GM12878 (cell line): ENCODE results near the gene ZNF493. TPM values are rescaled to one million over a fixed set of nuclear protein-coding genes. Genes with fewer than 3 reads are reported as not detected.

ENCODE experiments used
- CBFB ChIP-seq: IDR thresholded peaks from 2 replicates; pipeline ENCODE4 v1.6.1; 2016; ENCODE audit warnings: antibody characterized with exemption, low read depth
- CEBPZ ChIP-seq: fragments of 150-350 bp; IDR thresholded peaks from 2 replicates; pipeline ENCODE4 v1.6.1; 2016; ENCODE audit warnings: low read depth, low read length
- CREB1 ChIP-seq: IDR thresholded peaks from 2 replicates; pipeline ENCODE4 v1.6.1; 2012; ENCODE audit warnings: low read depth, mild to moderate bottlenecking, inconsistent platforms
- MYC ChIP-seq: IDR thresholded peaks from 2 replicates; pipeline ENCODE4 v1.6.1; 2011; ENCODE audit warnings: mild to moderate bottlenecking, low read length, moderate library complexity, inconsistent platforms; ENCODE audit not compliant: insufficient read depth, insufficient replicate concordance, insufficient read length, severe bottlenecking
- NR2F1 ChIP-seq: fragments of 450-650 bp; conservative IDR thresholded peaks from 2 replicates; pipeline ENCODE4 v1.6.1; 2017; ENCODE audit warnings: mild to moderate bottlenecking
- SKIL ChIP-seq: fragments of 450-650 bp; IDR thresholded peaks from 2 replicates; pipeline ENCODE4 v1.6.1; 2017; ENCODE audit warnings: mild to moderate bottlenecking, low read depth, inconsistent platforms; ENCODE audit not compliant: poor library complexity, severe bottlenecking
- STAT1 ChIP-seq: fragments of 450-650 bp; conservative IDR thresholded peaks from 2 replicates; pipeline ENCODE4 v1.6.1; 2014; ENCODE audit warnings: antibody characterized with exemption, mild to moderate bottlenecking
- TAF1 ChIP-seq: IDR thresholded peaks from 2 replicates; pipeline ENCODE4 v1.6.1; 2011; ENCODE audit warnings: mild to moderate bottlenecking, low read depth, low read length, borderline replicate concordance
- ZBTB11 ChIP-seq: fragments of 450-650 bp; formaldehyde crosslinking; IDR thresholded peaks from 2 replicates; pipeline ENCODE4 v1.5.0; 2022; ENCODE audit warnings: mild to moderate bottlenecking, missing genetic modification characterization
- polyA plus RNA-seq, 11 experiments: library from polyadenylated mRNA; depleted of rRNA in 4 of 11; unstranded in 6 of 11; stranded (reverse) in 5 of 11; fragments of >200 nt; fragmentation: Nextera tagmentation in 4 of 11; fragmentation: Illumina TruSeq in 1 of 11; extraction: Ambion mirVana in 4 of 11; extraction: Trizol in 1 of 11; gene quantifications; 1 replicate in 1 of 11; 2 replicates in 10 of 11; pipeline versions ENCODE4 v1.2.1 to v1.2.3, GENCODE V29; 2011 to 2016; ENCODE audit warnings: inconsistent platforms in 2 of 11, missing spikeins in 2 of 11, low read depth in 1 of 11
- total RNA-seq, 4 experiments: library from RNA; depleted of rRNA in 3 of 4; stranded (reverse); fragments of >200 nt in 3 of 4; fragmentation: Illumina TruSeq in 1 of 4; extraction: Trizol in 1 of 4; gene quantifications; 2 replicates each; pipeline versions ENCODE4 v1.2.1 to v1.2.3, GENCODE V29; 2013 to 2021
- TF ChIP-seq, protein P1 (sequence below): fragments of 450-650 bp; IDR thresholded peaks from 2 replicates; pipeline ENCODE4 v1.6.1; 2017; ENCODE audit warnings: mild to moderate bottlenecking, moderate library complexity
- TF ChIP-seq, protein P2 (sequence below): fragments of 450-650 bp; formaldehyde crosslinking; IDR thresholded peaks from 2 replicates; pipeline ENCODE4 v1.4.0; 2022; ENCODE audit warnings: mild to moderate bottlenecking, moderate library complexity

Gene ZNF493
- total and polyA plus RNA-seq, 10 of the 15 experiments (the other 5 are each of a cell fraction or from before 2014, with no cell fraction given), result 2.9 to 17.6 (median 8.3) TPM

DNA sequence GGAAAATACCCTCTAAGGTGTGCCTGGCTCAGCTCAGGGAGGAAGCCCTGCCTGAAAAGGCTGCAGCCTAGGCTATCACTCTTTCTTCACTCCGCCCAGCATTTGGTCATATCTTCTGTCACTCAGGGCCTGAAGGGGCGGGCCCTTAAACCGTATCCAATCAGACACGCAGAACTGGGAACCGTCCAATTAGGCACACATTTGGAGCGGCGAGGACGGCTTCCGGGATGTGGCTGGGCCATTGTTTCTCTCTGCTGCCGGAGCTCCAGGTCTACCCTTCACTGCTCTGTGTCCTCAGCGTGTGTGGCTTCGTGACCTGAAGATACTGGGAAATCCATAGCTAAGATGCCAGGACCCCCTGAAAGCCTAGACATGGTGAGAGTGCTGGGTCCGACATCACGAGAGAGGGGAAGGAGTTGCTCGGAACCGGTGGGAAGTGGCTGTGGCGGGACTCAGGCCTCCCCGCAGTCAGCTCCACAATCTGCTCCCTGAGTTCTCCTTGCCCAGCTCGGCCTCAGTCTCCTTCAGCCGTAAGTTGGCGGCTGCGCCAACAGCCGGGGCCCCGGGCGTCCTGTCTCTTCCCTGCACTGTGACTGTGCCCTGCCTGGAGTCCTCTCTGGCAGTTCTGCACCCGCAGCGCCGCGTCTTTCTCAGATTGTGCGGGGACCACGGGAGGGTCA is at the start of gene ZNF493 (continued):
- TF ChIP-seq, protein P1, sequence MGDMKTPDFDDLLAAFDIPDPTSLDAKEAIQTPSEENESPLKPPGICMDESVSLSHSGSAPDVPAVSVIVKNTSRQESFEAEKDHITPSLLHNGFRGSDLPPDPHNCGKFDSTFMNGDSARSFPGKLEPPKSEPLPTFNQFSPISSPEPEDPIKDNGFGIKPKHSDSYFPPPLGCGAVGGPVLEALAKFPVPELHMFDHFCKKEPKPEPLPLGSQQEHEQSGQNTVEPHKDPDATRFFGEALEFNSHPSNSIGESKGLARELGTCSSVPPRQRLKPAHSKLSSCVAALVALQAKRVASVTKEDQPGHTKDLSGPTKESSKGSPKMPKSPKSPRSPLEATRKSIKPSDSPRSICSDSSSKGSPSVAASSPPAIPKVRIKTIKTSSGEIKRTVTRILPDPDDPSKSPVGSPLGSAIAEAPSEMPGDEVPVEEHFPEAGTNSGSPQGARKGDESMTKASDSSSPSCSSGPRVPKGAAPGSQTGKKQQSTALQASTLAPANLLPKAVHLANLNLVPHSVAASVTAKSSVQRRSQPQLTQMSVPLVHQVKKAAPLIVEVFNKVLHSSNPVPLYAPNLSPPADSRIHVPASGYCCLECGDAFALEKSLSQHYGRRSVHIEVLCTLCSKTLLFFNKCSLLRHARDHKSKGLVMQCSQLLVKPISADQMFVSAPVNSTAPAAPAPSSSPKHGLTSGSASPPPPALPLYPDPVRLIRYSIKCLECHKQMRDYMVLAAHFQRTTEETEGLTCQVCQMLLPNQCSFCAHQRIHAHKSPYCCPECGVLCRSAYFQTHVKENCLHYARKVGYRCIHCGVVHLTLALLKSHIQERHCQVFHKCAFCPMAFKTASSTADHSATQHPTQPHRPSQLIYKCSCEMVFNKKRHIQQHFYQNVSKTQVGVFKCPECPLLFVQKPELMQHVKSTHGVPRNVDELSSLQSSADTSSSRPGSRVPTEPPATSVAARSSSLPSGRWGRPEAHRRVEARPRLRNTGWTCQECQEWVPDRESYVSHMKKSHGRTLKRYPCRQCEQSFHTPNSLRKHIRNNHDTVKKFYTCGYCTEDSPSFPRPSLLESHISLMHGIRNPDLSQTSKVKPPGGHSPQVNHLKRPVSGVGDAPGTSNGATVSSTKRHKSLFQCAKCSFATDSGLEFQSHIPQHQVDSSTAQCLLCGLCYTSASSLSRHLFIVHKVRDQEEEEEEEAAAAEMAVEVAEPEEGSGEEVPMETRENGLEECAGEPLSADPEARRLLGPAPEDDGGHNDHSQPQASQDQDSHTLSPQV, result no peak
- TF ChIP-seq TAF1, result peak; percentile 72; the same call in 1 of the 2 replicates
- no peak for TF ChIP-seq MYC
- TF ChIP-seq CEBPZ, result peak; percentile 81
- TF ChIP-seq STAT1, result no peak
- TF ChIP-seq NR2F1, result no peak
- no peak for TF ChIP-seq SKIL
- TF ChIP-seq, protein P2, sequence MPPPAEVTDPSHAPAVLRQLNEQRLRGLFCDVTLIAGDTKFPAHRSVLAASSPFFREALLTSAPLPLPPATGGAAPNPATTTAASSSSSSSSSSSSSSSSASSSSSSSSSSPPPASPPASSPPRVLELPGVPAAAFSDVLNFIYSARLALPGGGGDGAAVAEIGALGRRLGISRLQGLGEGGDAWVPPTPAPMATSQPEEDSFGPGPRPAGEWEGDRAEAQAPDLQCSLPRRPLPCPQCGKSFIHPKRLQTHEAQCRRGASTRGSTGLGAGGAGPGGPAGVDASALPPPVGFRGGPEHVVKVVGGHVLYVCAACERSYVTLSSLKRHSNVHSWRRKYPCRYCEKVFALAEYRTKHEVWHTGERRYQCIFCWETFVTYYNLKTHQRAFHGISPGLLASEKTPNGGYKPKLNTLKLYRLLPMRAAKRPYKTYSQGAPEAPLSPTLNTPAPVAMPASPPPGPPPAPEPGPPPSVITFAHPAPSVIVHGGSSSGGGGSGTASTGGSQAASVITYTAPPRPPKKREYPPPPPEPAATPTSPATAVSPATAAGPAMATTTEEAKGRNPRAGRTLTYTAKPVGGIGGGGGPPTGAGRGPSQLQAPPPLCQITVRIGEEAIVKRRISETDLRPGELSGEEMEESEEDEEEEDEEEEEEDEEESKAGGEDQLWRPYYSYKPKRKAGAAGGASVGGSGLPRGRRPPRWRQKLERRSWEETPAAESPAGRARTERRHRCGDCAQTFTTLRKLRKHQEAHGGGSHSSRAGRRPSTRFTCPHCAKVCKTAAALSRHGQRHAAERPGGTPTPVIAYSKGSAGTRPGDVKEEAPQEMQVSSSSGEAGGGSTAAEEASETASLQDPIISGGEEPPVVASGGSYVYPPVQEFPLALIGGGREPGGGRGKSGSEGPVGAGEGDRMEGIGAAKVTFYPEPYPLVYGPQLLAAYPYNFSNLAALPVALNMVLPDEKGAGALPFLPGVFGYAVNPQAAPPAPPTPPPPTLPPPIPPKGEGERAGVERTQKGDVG (CRISPR knock-in tag), result no peak
- TF ChIP-seq CREB1, result peak; percentile 49; the same call in 1 of the 2 replicates
- TF ChIP-seq CBFB, result no peak; the same call in 1 of the 2 replicates
- TF ChIP-seq ZBTB11 (CRISPR knock-in tag), result no peak
